ENCODE data around the gene TBC1D19.

DNA sequence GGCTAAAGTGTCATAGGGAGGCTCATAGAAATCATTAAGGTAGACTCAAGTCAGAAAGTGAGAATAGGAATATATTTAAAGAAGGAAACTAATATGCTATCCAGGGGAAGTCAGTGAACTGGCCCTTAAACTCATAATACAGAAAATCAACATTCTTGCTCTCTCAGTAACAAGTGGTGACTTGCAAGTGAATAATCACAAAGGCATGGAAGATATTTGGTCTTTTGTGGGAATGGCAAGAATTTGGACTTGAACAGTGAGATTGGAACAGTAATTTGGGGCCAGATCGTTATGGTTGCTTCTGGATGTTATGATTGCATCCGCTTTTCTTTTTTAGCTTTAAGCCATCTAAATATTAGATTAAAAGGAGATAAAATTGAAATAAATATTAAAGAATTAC is 103.8 kb downstream of the TBC1D19 start:
- TF ChIP-seq, protein P1, sequence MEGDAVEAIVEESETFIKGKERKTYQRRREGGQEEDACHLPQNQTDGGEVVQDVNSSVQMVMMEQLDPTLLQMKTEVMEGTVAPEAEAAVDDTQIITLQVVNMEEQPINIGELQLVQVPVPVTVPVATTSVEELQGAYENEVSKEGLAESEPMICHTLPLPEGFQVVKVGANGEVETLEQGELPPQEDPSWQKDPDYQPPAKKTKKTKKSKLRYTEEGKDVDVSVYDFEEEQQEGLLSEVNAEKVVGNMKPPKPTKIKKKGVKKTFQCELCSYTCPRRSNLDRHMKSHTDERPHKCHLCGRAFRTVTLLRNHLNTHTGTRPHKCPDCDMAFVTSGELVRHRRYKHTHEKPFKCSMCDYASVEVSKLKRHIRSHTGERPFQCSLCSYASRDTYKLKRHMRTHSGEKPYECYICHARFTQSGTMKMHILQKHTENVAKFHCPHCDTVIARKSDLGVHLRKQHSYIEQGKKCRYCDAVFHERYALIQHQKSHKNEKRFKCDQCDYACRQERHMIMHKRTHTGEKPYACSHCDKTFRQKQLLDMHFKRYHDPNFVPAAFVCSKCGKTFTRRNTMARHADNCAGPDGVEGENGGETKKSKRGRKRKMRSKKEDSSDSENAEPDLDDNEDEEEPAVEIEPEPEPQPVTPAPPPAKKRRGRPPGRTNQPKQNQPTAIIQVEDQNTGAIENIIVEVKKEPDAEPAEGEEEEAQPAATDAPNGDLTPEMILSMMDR (IDR thresholded peaks at IDR 0.05): no peak
- TF ChIP-seq POLR2A (IDR thresholded peaks at IDR 0.05; ENCODE audit: low read depth): no peak
- TF ChIP-seq EP300 (IDR thresholded peaks at IDR 0.05): no peak
- no peak for TF ChIP-seq POLR2AphosphoS5 (IDR thresholded peaks at IDR 0.05)
